Left cardiac atrium (tissue), 4 donors: ENCODE results near the gene UTS2B. TPM values are rescaled to one million over a fixed set of nuclear protein-coding genes. Genes with fewer than 3 reads are reported as not detected.

Source experiments
- ATAC-seq, 2 donors: fragments of 200-7000 bp; cut with Tn5 transposase; one replicate each; pipeline ENCODE4 v1.9.1; 2020; ENCODE audit warnings: mild to moderate bottlenecking in 2 of 2, moderate library complexity in 2 of 2
- DNase-seq: peaks from one replicate; pipeline ENCODE4 v3.0.0-alpha.2; 2020
- intact Hi-C, 2 donors: fragments of 100-400 bp; cut with DNase I; formaldehyde crosslinking; loops; one replicate each; pipeline versions ENCODE4 v1.14.1 to v1.15.1; 2022 to 2023
- total RNA-seq, 2 donors: library from RNA; stranded (reverse); fragmentation: NEBNext Ultra II Directional; extraction: Animal tissue kit (Norgen Biotek cat#: 25700); gene quantifications; one replicate each; pipeline ENCODE4 v1.2.1, GENCODE V29; 2021
- donor health status: DM: no; HTN: yes; CAD: no.
- donor health status: DM: no; HTN: yes; CAD: no; lungs with severe emphysema.
- donor health status: DM: yes; HTN: yes; CAD: no.
- donor health status: Dilated cardiomyopathy.

Gene UTS2B
- total RNA-seq, 2 donors from 2014 or later: 0.24 TPM; not detected in 1

DNA sequence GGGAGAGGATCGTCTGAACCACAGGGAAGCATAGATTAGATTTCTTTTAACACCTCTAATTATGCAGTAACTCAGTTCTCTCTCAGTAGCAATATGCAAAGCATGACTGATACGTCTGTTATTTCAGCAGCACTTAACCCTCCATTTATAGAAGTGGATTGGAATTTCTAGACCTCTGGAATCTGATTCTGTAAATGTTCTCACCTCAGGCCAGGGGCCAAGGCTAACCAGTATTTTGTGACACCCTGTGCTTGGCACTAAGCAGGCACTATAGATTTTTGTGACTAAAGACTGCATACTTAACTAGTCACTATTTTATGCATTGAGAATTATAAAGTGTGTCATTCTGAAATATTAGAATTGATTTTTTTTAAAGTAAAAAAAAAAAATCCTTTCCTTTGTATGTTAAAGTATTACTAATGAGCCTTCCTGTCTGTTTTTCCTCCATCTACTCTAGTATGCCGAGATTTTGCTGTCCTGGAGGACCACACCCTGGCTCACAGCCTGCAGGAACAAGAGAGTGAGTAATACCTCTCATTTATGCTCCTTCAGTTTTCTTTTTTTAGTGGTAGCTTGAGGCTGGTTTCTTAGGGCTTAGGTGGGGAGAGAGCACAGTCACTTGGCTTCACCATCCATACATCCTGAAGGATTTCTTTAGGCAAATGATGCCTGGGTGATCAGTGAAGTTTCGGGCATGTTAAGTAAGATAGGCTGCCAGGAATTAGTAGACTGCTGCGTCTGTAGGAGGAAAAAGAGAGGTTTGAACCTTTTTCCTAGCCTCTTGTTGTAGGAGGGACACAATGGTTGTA is 26.5 kb upstream of the UTS2B start:
- ATAC-seq: peak; percentile 47 to 93
- intact Hi-C loops: no loop called here
- DNase-seq: peak; percentile 66

DNA sequence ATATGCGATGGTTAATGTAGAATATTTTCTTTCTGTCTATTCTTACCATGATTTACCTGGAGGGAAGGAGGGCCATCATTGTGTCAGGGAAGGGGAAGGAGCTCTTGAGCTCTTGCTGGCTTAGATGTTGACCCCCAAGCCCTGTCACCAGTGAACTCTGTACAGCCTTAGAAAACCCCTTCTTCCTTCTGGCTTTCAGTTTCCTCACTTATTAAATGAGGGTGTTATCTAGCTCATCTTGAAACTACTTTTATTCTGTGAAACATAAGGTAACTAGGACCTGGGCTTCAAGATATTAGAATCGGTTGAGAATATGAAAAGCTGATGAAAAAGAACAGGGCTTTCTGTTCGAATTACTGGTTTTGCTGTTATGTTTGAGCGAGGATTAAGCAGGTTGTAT is 25.1 kb upstream of the UTS2B start:
- ATAC-seq (no peak), DNase-seq (no peak)
- intact Hi-C loops: no loop called here

DNA sequence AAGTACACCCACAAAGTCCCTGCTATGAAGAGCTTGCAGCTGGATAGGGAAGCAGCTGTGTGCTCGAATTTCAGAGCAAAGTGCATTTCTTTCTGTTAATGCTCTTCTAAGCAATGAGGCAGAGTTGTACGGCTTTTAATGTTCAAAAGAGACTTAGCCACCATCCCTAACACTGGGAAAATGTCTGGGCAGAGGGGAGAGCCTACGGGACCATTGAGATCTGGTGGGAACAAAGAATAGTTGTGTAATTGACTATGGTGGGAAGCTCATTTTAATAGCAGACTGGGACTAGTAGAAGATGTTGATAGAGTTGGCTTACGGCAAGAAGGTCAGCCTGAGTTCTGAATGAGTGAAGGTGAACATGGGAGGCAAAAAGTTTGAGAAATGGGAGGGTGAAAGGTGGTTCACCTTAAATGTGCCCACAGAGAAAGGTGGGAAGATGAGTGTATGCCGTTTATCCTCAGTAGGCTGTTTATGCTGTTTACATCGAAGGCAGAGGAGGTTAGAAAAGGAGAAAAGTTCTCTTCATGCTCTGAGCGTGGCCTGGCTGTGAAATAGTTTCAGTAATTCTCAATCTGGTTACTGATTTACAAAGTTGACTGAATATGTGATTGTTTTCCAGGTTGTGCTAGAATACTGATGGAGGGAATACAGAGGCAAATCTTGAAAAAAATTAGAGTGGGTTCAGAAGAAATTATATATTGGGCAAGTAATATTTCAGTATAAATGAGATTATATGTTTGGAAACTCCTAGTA is 22.9 kb upstream of the UTS2B start:
- ATAC-seq (no peak), DNase-seq (no peak)
- intact Hi-C loops: no loop called here

DNA sequence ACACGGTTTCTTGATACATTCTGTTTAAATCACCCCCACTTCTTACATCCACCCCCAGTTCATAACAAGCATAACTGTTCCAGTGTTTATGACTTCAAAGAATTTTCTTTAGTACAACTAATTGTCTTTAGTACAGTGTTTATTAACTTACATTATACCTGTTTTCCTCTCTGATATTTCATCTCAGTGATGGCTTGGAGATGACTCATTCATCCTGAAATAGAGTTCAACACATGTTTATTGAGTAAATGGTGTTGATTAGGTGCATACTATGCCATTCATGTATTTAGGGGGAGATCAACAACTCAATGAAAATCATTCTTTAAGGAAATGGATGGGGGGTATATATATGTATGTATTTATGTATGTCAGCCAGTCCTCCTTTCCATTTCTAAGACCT is 21.7 kb upstream of the UTS2B start:
- intact Hi-C loops: no loop called here
- ATAC-seq (no peak), DNase-seq (no peak)

DNA sequence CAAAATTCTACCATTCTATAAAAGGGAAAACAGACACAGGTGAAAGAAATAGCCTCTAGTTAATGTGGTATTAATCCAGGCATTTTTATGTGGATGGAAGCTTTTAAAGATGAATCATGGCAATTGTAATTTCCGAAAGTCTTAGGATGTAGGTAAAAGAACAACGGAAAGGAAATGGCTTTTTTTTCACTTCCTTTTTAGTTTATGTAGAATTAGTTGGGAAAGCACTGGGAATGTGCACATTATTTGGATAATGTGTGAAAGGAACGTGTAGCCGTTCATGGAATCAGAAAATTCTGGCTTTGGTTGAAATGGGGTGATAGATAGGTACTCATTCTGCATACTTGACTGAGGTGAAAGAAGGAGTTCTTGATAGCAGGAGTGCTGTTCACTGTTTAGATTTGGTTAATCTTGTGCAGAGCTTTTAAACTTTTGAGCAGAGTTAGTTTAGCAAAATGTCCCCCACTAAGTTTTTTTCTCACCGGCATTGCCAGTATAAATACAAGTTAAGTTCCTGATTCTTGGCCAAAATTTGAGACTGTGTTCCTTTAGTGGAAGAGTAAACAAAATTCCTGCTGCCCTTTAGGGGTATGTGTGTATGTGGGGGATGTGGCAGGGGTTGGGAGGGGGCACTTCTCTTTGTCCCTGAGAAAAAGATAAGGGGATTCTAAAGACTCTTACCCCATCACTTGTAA is 20.2 kb upstream of the UTS2B start:
- ATAC-seq: peak in 1 of 2 donors; percentile 43

DNA sequence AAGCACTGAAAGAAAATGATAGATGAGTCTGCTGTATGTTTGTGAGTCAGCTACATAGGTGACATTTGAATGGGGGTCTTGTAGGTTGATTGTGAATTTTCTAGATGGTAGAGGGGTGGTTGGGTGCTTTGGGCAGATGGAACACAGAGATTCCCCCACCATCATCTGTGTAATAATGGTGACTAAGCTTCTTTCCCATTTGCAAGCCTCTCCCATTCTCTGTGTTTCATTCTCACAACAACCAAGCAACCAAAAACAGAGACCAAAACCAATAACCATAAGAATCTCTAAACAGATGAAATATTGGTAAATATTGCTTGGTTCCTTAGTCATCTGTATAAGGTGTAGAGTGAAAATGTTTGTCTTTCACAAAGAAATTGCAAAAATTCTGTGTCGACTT is 17.8 kb upstream of the UTS2B start:
- intact Hi-C loops: no loop called here

More for the DNA sequence above, 20.2 kb upstream of the UTS2B start:
- no peak for DNase-seq
- intact Hi-C loops: no loop called here

DNA sequence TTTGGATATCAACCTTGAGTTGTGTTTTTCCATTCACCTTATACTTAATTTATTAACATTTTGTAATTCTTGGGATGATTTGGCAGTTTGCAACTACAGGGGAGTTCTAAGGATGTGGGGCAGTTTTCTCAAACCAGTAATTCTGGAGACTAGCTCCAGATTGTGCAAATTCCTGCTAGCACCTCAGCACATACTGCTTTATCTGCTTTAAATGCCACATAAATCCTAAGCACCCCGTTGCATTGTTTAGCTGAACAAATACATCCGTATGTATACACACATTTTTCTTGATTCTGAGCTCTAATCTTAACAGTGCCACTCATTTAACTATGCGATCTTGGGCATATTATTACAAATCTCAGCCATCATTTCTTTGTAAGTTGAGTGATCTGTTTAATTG is 16.9 kb upstream of the UTS2B start:
- no peak for DNase-seq
- intact Hi-C loops: no loop called here
- no peak for ATAC-seq

More for the DNA sequence above, 17.8 kb upstream of the UTS2B start:
- ATAC-seq (no peak), DNase-seq (no peak)

DNA sequence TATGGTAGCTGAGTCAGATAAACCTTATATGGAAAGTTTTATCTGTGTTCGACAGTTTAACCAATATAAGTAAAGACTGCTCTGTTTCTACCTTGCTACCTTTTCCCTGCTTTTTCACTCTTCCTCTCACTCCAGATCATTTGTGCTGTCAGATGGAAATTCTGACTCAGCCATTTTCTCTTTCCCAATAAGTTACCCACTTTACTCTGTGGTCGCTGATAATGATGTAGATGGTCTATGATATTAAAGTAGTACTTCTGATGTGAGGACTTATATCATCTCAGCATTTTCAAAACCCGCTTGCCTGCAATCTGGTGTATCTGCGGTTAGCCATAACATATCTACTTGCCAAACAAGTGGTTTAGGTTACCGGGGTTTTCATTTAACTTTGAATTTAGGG is 15.0 kb upstream of the UTS2B start:
- no peak for DNase-seq
- no peak for ATAC-seq
- intact Hi-C loops: no loop called here

DNA sequence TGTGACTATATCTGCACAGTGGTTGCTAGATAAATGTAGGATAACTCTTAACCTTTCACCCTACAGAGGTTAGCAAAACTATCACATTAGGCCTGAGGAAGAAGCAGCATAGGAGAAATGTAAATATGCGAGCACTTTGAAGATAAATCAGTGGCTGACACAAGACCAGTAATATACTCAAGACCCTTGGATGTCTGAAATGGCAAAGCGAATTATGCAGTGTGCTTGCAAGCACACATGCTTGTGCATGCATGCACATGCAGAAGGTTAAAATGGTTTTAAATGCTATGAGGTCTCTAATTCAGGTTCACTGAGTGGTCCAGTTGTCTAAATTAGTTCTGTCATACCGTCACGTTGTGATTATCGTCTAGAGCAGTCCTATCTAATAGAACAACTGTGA is 13.6 kb upstream of the UTS2B start:
- no peak for DNase-seq
- ATAC-seq: no peak
- intact Hi-C loops: no loop called here

DNA sequence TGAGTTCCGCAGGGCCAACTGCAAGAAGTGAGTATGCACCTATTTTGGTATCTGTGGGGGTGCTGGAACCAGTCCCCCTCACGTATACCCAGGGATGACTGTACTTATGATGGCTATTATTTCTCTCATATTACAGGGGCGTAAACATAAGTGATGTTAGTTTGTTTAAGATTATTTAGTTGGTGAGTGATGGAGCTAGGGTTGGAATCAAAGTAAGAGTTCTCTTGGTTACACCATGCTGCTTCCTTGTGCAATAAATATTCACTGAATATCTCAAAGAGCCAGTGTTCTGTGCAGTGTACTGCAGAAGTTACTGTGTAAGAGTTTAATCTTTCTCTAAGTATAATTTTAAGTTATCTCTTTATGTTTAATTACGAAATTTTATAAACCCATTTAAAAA is 12.8 kb upstream of the UTS2B start:
- intact Hi-C loops: no loop called here
- ATAC-seq (no peak), DNase-seq (no peak)

DNA sequence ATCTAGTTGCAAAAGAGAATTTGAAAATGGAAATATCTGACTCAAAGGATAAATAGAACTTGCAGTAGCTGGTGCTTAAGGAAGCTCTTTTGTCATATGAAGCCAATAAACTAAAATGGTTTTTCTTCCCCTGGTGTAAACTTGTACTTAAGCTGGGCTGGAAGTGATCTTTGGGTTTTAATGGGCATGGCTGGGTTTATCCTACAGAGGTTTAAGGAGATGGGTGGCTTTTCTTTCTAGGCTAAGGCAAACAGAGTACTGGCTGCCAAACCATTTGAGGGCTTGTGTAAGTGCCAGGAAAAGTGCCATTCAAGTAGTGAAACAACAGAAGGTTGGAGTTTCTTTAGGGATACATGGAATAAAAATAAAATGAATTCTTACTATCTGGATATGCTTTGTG is 12.1 kb upstream of the UTS2B start:
- no peak for ATAC-seq
- DNase-seq: no peak
- intact Hi-C loops: no loop called here

DNA sequence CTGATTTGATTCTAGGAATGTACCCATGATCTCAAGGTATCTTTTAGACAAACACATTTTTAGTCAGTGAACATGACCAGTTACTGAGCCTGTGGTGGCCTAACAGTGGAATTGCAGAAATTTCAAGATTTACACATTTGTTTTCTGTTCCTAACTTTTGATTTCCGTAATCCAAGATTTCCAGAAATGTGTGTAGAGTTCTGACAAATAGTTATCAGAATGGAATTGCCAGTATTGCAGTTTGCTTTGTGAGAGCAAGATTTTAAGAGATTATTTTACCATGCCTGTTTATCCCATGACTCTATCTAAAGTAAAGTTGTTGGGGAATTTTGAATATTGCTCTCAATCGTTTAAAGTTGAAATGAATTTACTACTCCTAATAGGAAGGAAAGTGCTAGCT is 11.7 kb upstream of the UTS2B start:
- ATAC-seq: no peak
- intact Hi-C loops: no loop called here
- no peak for DNase-seq

DNA sequence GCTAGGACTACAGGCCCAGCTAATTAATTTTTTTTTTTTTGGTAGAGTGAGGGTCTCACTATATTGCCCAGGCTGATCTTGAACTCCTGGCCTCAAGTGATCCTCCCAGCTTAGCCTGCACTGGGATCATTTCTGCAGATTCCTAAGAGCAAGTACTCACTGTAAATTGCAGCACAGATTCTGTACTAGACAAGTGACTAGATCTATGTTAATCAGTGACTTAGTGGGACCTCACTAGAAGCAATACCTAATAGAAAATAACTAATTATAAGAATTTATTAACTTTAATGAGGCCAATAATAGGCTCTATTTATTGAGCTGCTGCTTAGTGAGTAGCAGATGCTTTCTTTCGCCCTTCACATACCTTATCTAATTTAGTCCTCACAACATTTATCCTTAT is 10.6 kb upstream of the UTS2B start:
- DNase-seq (no peak), ATAC-seq (no peak)
- intact Hi-C loops: no loop called here

DNA sequence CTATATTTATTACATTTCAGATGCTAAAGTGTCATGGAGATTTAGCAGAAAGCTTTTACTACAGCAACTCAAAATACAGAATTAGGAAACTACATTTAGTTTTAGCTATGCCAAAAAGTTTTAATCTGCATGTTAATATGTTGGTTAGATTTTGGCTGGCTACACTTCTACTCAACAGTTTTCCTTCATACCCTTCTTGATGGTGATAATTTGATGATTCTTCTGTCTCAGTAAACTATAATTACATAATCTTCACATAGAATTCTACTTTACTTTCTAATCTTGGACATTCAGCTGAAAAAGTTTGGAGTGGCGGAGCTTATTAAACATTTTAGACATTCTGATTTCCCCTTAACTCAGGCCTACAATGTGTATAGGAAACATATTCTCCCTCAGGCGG is 10.0 kb upstream of the UTS2B start:
- intact Hi-C loops: no loop called here
- DNase-seq (no peak), ATAC-seq (no peak)

DNA sequence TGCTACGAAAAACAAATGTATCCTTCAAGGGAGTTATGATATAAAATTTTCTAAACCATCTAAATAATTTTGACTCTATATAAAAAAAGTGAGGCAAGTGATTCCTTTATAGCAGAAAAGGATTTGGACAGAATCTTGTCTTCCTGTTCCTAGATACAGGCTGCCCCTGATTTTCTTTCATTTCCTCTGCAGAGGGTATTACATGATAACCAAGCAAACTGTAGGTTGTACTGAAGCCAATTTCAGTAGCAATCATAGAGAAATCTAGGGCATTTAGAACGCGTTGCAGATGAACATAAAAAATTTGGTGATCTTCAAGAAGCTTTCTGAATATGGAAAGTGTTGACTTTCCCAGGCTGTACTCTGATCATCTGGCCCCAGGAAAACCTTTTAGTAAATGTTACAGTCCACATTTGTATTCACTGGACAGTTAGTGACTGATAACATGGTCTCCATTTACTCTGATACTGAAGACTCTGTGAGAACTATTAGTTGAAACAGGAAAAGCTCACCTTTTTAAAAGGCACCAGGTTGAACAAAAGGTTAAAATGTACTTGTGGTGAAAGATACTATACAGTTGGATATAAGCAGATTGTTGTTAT is 9.1 kb upstream of the UTS2B start:
- intact Hi-C loops: no loop called here
- no peak for DNase-seq
- ATAC-seq: no peak

DNA sequence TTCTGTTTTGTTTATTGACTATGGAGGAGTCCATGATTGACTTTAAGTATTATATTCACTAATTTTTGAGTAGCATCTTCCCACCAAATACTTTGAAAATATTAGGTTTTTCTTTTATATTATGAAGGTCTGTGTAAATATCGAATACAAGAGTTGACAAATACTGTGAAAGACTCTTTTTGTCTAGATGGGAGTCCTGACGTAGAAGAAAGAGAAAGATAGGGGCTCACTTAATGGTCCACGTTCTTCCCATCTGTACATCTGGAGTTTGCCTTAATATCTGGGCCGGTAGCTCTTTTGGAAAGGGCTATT is 7.8 kb upstream of the UTS2B start:
- ATAC-seq (no peak), DNase-seq (no peak)
- intact Hi-C loops: no loop called here

DNA sequence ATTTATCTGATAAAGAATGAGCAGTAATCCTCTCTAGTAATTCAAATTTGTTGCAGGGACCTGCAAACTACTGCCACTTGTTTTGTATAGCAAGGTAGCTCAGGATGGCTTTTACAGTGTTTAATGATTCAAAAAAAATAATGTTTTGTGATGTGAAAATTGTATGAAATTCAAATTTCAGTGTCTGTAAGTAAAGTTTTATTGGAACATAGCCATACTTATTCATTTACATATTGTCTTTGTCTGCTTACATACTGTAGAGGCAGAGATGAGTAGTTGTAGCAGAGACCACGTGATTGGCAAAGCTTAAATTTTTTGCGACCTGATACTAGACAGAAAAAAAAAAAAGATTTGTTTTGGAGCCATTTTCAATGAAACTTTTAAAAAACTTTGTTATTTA is 6.5 kb upstream of the UTS2B start:
- intact Hi-C loops: no loop called here
- no peak for ATAC-seq
- DNase-seq: no peak

DNA sequence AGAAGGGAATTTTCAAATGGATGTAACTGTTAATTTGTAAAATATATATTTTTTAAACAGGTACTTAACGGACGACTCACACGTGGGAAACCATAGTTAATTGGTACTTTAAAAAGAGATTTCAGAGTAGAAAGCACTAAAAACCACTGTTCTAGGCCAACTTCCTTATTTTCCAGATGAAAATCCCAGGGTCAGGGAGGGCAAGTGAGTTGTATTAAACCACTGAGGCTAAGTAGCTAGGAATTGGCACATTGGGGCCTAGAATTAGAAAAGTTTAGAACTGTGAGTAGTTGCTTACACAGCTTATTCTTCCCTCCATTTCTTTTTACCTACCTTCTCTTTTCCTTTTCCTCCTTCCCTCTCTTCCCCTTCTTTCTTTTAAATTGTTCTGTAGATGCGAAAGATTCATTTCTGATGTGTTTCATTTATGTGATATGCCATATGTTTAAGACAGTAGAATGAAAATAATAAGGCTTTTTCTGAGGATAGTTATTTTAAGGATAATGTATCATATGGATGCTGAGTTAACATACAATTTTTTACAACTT is 4.1 kb upstream of the UTS2B start:
- no peak for DNase-seq
- intact Hi-C loops: loop anchor here in 1 of 2 donors (5.0 kb wide), 1 partner anchor 43 kb away; no protein-coding TSS in a partner anchor
- ATAC-seq: no peak

DNA sequence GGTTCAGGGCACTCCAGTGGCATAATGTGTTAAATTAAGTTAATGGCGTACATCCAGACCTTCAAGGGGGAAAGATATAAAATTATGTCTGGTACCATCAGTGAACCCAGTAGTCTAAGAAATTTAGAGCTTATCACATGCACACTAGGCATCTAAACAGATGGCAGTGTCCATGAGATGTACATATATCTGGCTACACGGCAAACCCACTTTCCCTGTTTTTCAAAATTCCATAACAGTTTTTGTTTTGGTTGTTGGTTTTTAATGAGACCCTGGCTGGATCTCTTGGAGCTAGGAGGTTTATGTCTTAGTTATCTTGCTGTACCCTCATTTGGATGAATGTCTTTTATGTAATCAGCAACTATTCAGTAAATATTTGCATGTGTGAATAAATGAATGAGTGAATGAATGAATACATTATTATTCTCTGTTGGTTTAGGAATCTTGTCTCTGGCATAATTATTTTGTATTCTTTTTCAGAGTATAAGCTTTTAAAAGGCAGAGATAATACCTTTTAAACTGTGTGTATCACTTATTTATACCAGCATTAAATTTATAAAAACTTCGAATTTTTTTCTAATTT is 3.1 kb upstream of the UTS2B start:
- no peak for DNase-seq

More for the DNA sequence above, 3.1 kb upstream of the UTS2B start:
- intact Hi-C loops: loop anchor here in 1 of 2 donors (5.0 kb wide), 1 partner anchor 44 kb away; no protein-coding TSS in a partner anchor
- ATAC-seq: no peak
